BJ (cell line): Measurements from ENCODE around the gene PRKCE. TPM values are rescaled to one million over a fixed set of nuclear protein-coding genes. Genes with fewer than 3 reads are reported as not detected.

Experiments
- CTCF ChIA-PET: fragments of 350-600 bp; formaldehyde crosslinking; extraction: SDS; loops from one replicate; lab custom pipeline; 2021; ENCODE audit warnings: antibody characterized with exemption, inconsistent platforms; lab: Yijun Ruan, JAX
- POLR2A ChIA-PET: fragments of 300-600 bp; sonication (Branson Sonifier 250); formaldehyde crosslinking; extraction: SDS; loops from one replicate; lab custom pipeline; 2021; ENCODE audit warnings: antibody characterized with exemption; lab: Charles Lee
- DNase-seq: peaks from one replicate; pipeline ENCODE4 v3.0.0-alpha.2; 2011; ENCODE audit warnings: low read depth
- H3K27me3 ChIP-seq: 2 replicates; pipeline ENCODE4 v1.6.0; 2011; ENCODE audit warnings: low read length; ENCODE audit not compliant: control insufficient read depth, insufficient read depth
- H3K36me3 ChIP-seq: 2 replicates; pipeline ENCODE4 v1.5.1; 2011; ENCODE audit warnings: low read length; ENCODE audit not compliant: control insufficient read depth, insufficient read depth
- H3K4me3 ChIP-seq: 2 replicates; pipeline ENCODE4 v1.5.1; 2011; ENCODE audit warnings: low read depth, mild to moderate bottlenecking, control low read depth, low read length
- polyA plus RNA-seq: library from polyadenylated mRNA; depleted of rRNA; stranded (reverse); fragments of >200 nt; gene quantifications from 2 replicates; pipeline ENCODE4 v1.2.3, GENCODE V29; 2011
- TF ChIP-seq, protein P1 (sequence below): IDR thresholded peaks from 2 replicates; pipeline ENCODE4 v1.5.1; 2011; ENCODE audit warnings: low read depth, mild to moderate bottlenecking, control low read depth, inconsistent platforms, low read length, moderate library complexity; ENCODE audit not compliant: insufficient read depth

Gene PRKCE
- polyA plus RNA-seq, 1 experiment: 19.7 TPM

DNA sequence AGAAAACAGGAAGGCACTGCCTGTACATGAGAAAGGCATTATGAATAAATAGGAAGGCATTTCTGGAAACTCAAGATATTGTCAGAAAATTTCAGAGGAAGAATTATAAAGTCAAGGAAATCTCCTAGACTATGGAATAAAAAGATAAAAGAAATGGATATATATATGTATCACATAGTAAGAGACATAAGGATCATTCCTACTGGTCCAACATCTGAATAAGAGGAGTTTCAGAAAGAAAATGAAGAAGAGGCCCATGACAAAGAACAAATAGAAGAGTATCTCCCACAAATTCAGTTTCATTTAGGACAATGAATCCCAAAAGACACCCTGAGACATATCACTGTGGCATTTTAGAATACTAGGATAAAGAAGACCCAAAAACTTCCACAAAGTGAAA is 178.8 kb downstream of the PRKCE start:
- Histone ChIP-seq H3K36me3 (no peaks in the 10 kb centered on the region), H3K27me3 (no peaks in the 10 kb centered on the region), H3K4me3 (no peak overlapping the region)
- ChIA-PET CTCF (no interaction called here), POLR2A (no interaction called here)
- TF ChIP-seq, protein P1, sequence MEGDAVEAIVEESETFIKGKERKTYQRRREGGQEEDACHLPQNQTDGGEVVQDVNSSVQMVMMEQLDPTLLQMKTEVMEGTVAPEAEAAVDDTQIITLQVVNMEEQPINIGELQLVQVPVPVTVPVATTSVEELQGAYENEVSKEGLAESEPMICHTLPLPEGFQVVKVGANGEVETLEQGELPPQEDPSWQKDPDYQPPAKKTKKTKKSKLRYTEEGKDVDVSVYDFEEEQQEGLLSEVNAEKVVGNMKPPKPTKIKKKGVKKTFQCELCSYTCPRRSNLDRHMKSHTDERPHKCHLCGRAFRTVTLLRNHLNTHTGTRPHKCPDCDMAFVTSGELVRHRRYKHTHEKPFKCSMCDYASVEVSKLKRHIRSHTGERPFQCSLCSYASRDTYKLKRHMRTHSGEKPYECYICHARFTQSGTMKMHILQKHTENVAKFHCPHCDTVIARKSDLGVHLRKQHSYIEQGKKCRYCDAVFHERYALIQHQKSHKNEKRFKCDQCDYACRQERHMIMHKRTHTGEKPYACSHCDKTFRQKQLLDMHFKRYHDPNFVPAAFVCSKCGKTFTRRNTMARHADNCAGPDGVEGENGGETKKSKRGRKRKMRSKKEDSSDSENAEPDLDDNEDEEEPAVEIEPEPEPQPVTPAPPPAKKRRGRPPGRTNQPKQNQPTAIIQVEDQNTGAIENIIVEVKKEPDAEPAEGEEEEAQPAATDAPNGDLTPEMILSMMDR: no peak
- no peak for DNase-seq

DNA sequence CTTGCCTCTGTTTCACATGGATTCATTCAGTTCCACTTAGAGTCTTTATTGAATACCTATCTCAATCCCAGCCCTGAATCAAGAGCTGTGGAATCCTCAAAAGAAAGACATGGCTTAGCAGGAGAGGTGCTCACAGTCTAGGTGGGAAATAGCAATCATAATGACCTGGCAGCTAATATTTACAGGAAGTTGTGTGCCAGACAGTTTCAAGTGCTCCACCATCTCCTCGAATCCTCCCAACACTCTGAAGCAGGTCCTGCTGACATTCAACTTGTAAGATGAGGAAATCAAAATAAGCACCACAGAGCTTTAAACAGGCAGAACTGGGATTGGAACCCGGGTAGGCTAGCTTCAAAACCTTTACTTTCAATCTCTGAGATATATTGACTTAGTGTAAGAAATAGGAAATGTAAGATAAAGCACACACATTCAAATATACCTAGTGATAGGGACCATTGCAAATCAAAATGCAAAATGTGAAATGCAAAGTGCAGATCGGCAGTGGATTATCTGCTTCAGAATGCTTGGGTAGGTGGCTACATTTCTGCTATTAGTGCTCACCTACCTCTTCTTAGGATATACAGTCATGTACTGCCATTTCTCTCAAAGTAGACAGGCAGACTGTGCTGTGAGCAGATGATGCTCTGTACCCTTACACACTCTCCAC is 182.0 kb downstream of the PRKCE start:
- CTCF ChIA-PET: interaction anchor here (0.8 to 1.9 kb wide), 2 partner anchors 12 to 14 kb away, joined by 3 to 5 read pairs; no protein-coding TSS in a partner anchor
- TF ChIP-seq, protein P1: no peak
- DNase-seq: no peak
- Histone ChIP-seq H3K36me3 (no peaks in the 10 kb centered on the region), H3K27me3 (no peaks in the 10 kb centered on the region), H3K4me3 (no peak overlapping the region)
- POLR2A ChIA-PET: no interaction called here

DNA sequence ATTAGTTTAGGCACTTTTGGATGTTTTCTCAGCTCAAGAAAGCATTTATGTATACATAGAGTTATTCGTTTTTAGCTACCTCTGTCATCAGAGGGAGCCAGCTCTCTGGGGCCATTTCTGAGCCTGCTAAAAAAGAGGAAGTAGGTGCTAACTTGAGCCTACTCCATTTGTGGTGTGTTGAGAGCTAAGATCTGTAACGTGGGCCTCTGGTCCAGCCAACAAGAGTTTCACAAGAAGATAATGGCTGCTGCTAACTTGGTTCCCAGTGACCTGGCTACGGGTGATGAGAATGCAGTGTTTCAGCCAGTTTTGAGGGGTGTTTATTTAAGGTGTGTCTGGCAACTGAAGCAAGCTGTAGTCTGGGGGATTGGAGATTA is 182.5 kb downstream of the PRKCE start:
- POLR2A ChIA-PET: no interaction called here
- no peak for DNase-seq
- Histone ChIP-seq H3K27me3 (no peaks in the 10 kb centered on the region), H3K4me3 (no peak overlapping the region), H3K36me3 (no peaks in the 10 kb centered on the region)
- CTCF ChIA-PET: interaction anchor here (1.9 kb wide), 1 partner anchor 12 kb away, joined by 5 read pairs; no protein-coding TSS in a partner anchor
- TF ChIP-seq, protein P1: no peak

DNA sequence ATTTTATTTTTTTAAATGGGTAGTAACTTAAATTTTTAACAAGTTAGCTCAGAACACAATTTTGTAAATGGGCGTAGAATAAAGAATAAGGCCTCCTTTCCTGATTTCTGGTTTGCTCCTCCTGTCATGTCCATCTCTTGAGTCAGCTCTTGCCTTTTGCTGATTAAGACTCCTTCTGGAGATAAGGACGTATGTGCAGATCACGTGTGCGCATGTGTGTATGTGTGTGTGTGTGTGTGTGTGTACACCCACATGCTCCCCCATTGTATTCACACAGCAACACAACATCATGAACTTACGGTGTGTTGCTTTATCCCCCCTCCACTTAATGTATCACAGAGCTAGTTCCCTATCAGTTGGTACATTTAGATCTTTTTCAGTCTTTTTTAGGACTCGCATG is 182.9 kb downstream of the PRKCE start:
- H3K4me3 ChIP-seq: no peak overlapping the region
- CTCF ChIA-PET: interaction anchor here (1.9 kb wide), 1 partner anchor 11 kb away, joined by 5 read pairs; no protein-coding TSS in a partner anchor
- no peaks in the 10 kb centered on the region for H3K36me3 ChIP-seq
- POLR2A ChIA-PET: no interaction called here
- no peak for DNase-seq
- H3K27me3 ChIP-seq: no peaks in the 10 kb centered on the region
- TF ChIP-seq, protein P1: no peak

DNA sequence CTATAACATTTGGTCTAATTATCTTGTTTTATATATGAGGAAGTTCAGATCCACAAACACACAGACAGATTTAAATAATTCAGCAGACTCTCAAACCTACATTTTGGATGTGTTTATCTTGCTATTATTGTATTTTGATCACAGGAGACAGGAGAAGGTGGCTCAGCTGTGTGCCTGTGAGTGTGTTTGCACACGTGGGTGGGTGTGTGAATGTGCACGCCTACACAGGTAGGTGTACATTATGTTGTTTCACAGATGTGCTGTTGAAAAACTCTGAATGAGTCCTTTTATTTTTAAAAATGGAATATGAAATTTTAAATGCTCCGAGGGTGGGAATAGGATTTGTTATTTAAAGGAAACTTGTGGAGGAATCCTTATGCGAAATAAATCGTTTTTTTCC is 183.4 kb downstream of the PRKCE start:
- TF ChIP-seq, protein P1: no peak

More for the DNA sequence above, 183.4 kb downstream of the PRKCE start:
- Histone ChIP-seq H3K27me3 (no peaks in the 10 kb centered on the region), H3K36me3 (no peaks in the 10 kb centered on the region), H3K4me3 (no peak overlapping the region)
- ChIA-PET CTCF (no interaction called here), POLR2A (no interaction called here)
- DNase-seq: no peak
